GM04504 (cell line): ENCODE data around the gene AAK1.
"Not testable (repeated sequence)": the region's sequence is repeated elsewhere in the genome, so short reads cannot be mapped to it uniquely, and the experiment has no call there.

Experiments
- DNase-seq: peaks from one replicate; pipeline ENCODE4 v3.0.0-alpha.2; 2012; ENCODE audit warnings: low read depth

AAK1 gene

GRCh38 chr2:69570474-69570873, 73.1 kb downstream of the AAK1 start:
- DNase-seq = no peak

GRCh38 chr2:69567909-69568300, 75.6 kb downstream of the AAK1 start:
- DNase-seq = no peak

- DNase-seq = no peak
These were observed 76.2 kb downstream of the AAK1 start for GRCh38 chr2:69567157-69567908.

GRCh38 chr2:69566669-69567068, 76.9 kb downstream of the AAK1 start:
- no peak for DNase-seq

GRCh38 chr2:69565431-69565839, 78.1 kb downstream of the AAK1 start:
- DNase-seq = no peak

GRCh38 chr2:69564604-69565003, 78.9 kb downstream of the AAK1 start:
- DNase-seq = no peak

- DNase-seq = no peak
These were observed 80.5 kb downstream of the AAK1 start for GRCh38 chr2:69563021-69563420.

GRCh38 chr2:69561101-69561500, 82.4 kb downstream of the AAK1 start:
- DNase-seq = no peak

- no peak for DNase-seq
These were observed 83.4 kb downstream of the AAK1 start for GRCh38 chr2:69560147-69560482.

- DNase-seq = no peak
These were observed 83.9 kb downstream of the AAK1 start for GRCh38 chr2:69559442-69560146.

GRCh38 chr2:69556008-69556407, 87.5 kb downstream of the AAK1 start:
- DNase-seq = no peak

GRCh38 chr2:69554981-69555380, 88.6 kb downstream of the AAK1 start:
- no peak for DNase-seq

- DNase-seq = no peak
These were observed 89.0 kb downstream of the AAK1 start for GRCh38 chr2:69554568-69554967.

- DNase-seq = no peak
These were observed 89.5 kb downstream of the AAK1 start for GRCh38 chr2:69553991-69554390.

GRCh38 chr2:69550511-69550910, 93.0 kb downstream of the AAK1 start:
- not testable (repeated sequence) for DNase-seq

- DNase-seq = no peak
These were observed 94.1 kb downstream of the AAK1 start for GRCh38 chr2:69549421-69549820.

- no peak for DNase-seq
These were observed 95.4 kb downstream of the AAK1 start for GRCh38 chr2:69547984-69548715.

GRCh38 chr2:69546646-69547045, 96.9 kb downstream of the AAK1 start:
- DNase-seq = no peak

GRCh38 chr2:69545477-69545932, 98.0 kb downstream of the AAK1 start:
- no peak for DNase-seq

GRCh38 chr2:69544951-69545350, 98.6 kb downstream of the AAK1 start:
- DNase-seq = no peak

- DNase-seq = no peak
These were observed 104.0 kb downstream of the AAK1 start for GRCh38 chr2:69539549-69539908.

- no peak for DNase-seq
These were observed 104.5 kb downstream of the AAK1 start for GRCh38 chr2:69538872-69539548.

- no peak for DNase-seq
These were observed 105.3 kb downstream of the AAK1 start for GRCh38 chr2:69538249-69538648.
